ENCODE measurements around the gene MREG. TPM values are rescaled to one million over a fixed set of nuclear protein-coding genes. Genes with fewer than 3 reads are reported as not detected.

MREG gene
- total RNA-seq, 3 donors from 2014 or later (not counting 1 experiment from before 2014, with no cell fraction given): 4.0 to 9.8 (median 6.8) TPM

- peaks cover 23 to 27% of the 10 kb centered on the region in 2 donors for H3K4me1 Mint-ChIP-seq
- no peak for ATAC-seq
- Histone ChIP-seq H3K4me1 (ENCODE audit: control insufficient read depth, insufficient read depth, low read length) (peaks cover 20% of the 10 kb centered on the region), H3K9me3 (ENCODE audit: control insufficient read depth, insufficient read depth, low read length) (no peaks in the 10 kb centered on the region), H3K36me3 (ENCODE audit: control insufficient read depth, insufficient read depth, low read length) (no peaks in the 10 kb centered on the region), H3K27me3 (ENCODE audit: control insufficient read depth, insufficient read depth, low read length) (no peaks in the 10 kb centered on the region), H3K27ac (ENCODE audit: low read length) (no peak overlapping the region), H3K4me3 (ENCODE audit: low read length) (no peak overlapping the region)
- intact Hi-C loops (cut with micrococcal nuclease): no loop called here
- DNase-seq: no peak
- no peaks in the 10 kb centered on the region for H3K27me3 Mint-ChIP-seq (ENCODE audit: low read depth in 2 of 2)
- no peaks in the 10 kb centered on the region for H3K9me3 Mint-ChIP-seq
- H3K4me3 Mint-ChIP-seq: no peak overlapping the region
- no peak overlapping the region for H3K27ac Mint-ChIP-seq
- 89% methylated on average over 2 of the region's 3 CpGs for WGBS (ENCODE audit: insufficient coverage)
- TF ChIP-seq, protein P1, sequence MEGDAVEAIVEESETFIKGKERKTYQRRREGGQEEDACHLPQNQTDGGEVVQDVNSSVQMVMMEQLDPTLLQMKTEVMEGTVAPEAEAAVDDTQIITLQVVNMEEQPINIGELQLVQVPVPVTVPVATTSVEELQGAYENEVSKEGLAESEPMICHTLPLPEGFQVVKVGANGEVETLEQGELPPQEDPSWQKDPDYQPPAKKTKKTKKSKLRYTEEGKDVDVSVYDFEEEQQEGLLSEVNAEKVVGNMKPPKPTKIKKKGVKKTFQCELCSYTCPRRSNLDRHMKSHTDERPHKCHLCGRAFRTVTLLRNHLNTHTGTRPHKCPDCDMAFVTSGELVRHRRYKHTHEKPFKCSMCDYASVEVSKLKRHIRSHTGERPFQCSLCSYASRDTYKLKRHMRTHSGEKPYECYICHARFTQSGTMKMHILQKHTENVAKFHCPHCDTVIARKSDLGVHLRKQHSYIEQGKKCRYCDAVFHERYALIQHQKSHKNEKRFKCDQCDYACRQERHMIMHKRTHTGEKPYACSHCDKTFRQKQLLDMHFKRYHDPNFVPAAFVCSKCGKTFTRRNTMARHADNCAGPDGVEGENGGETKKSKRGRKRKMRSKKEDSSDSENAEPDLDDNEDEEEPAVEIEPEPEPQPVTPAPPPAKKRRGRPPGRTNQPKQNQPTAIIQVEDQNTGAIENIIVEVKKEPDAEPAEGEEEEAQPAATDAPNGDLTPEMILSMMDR (IDR thresholded peaks at IDR 0.05): no peak
- H3K36me3 Mint-ChIP-seq: no peaks in the 10 kb centered on the region
Observed at GRCh38 chr2:216018709-216019108, 5.4 kb upstream of the MREG start.

DNA sequence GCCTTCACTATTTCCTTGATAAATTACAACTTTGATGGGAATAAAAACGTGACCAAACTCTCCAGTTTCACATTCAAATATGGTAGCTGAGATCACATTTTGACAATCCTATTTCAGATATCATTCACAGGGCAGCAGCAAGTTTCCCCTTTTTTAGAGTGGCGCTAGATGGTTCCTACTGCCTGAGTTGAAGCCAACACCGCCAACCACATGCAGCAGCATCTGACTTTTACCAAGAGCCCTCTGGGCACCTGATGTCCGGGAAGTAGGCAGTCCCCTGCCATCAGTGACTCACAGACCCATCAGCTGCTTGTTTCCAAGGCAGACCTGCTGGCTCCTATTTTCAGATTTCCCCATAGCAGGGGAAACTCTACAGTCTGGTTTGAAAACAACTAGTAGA lies 4.0 kb upstream of the MREG start:
- TF ChIP-seq, protein P1 (IDR thresholded peaks at IDR 0.05): no peak
- no peaks in the 10 kb centered on the region for H3K9me3 ChIP-seq (ENCODE audit: control insufficient read depth, insufficient read depth, low read length)
- Mint-ChIP-seq H3K27me3 (ENCODE audit: low read depth in 2 of 2) (no peaks in the 10 kb centered on the region), H3K9me3 (no peaks in the 10 kb centered on the region), H3K27ac (peak overlapping the region in 1 of 2 donors; percentile 35), H3K4me3 (no peak overlapping the region), H3K4me1 (peaks cover 32 to 36% of the 10 kb centered on the region in 2 donors), H3K36me3 (no peaks in the 10 kb centered on the region)
- no peak overlapping the region for H3K27ac ChIP-seq (ENCODE audit: low read length)
- peaks cover 27% of the 10 kb centered on the region for H3K4me1 ChIP-seq (ENCODE audit: control insufficient read depth, insufficient read depth, low read length)
- H3K27me3 ChIP-seq (ENCODE audit: control insufficient read depth, insufficient read depth, low read length): no peaks in the 10 kb centered on the region
- ATAC-seq (no peak), DNase-seq (peak in 1 of 2 donors; percentile 43)
- H3K36me3 ChIP-seq (ENCODE audit: control insufficient read depth, insufficient read depth, low read length): no peaks in the 10 kb centered on the region
- H3K4me3 ChIP-seq (ENCODE audit: low read length): no peak overlapping the region
- 40% methylated on average over 4 of the region's 4 CpGs for WGBS (ENCODE audit: insufficient coverage)
- intact Hi-C loops (cut with micrococcal nuclease): no loop called here

DNA sequence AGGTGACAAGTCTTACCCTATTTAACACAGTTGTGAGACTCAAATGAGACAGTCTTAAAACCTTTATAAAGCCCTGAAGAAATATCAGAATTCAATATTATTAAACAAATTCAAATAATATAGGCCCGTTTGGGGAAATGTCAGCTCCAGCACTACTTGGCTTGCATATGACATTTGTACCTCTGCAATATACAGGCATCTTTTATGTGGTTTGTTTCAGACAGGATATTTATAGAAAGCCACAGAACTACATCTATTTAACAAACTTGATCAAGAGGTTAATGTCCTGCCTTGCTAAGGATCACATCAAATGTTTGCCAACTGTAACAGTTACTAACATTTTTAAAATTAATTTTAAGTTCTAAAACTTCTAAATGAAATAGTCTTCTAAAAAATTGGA lies 3.2 kb upstream of the MREG start:
- no peaks in the 10 kb centered on the region for H3K27me3 Mint-ChIP-seq (ENCODE audit: low read depth in 2 of 2)
- H3K9me3 Mint-ChIP-seq: no peaks in the 10 kb centered on the region
- Histone ChIP-seq H3K4me3 (ENCODE audit: low read length) (no peak overlapping the region), H3K27ac (ENCODE audit: low read length) (peak overlapping the region; percentile 46), H3K36me3 (ENCODE audit: control insufficient read depth, insufficient read depth, low read length) (no peaks in the 10 kb centered on the region), H3K4me1 (ENCODE audit: control insufficient read depth, insufficient read depth, low read length) (peaks cover 27% of the 10 kb centered on the region), H3K9me3 (ENCODE audit: control insufficient read depth, insufficient read depth, low read length) (no peaks in the 10 kb centered on the region), H3K27me3 (ENCODE audit: control insufficient read depth, insufficient read depth, low read length) (no peaks in the 10 kb centered on the region)
- TF ChIP-seq, protein P1 (IDR thresholded peaks at IDR 0.05): no peak
- WGBS (ENCODE audit: insufficient coverage): no CpG with 5 or more reads among the region's 1 CpG
- H3K4me1 Mint-ChIP-seq: peaks cover 33 to 41% of the 10 kb centered on the region in 2 donors
- H3K4me3 Mint-ChIP-seq: no peak overlapping the region
- peak overlapping the region; percentile 33 to 66 for H3K27ac Mint-ChIP-seq
- peak in 1 of 2 donors; percentile 40 for DNase-seq
- intact Hi-C loops (cut with micrococcal nuclease): no loop called here
- no peaks in the 10 kb centered on the region for H3K36me3 Mint-ChIP-seq
- no peak for ATAC-seq
